ENCODE data around the gene DNAJC4. TPM values are rescaled to one million over a fixed set of nuclear protein-coding genes. Genes with fewer than 3 reads are reported as not detected.

DNAJC4 gene
- polyA plus RNA-seq, 1 donor (not counting 4 experiments of a cell fraction or from before 2014, with no cell fraction given): 12.2 TPM

GRCh38 chr11:64261556-64262080 lies 31.3 kb downstream of the DNAJC4 start:
- Histone ChIP-seq H3K27ac (ENCODE audit: control insufficient read depth, insufficient read depth, low read length) (no peak overlapping the region), H3K79me2 (ENCODE audit: control insufficient read depth, insufficient read depth, low read length) (peaks cover 12% of the 10 kb centered on the region), H2AFZ (ENCODE audit: control insufficient read depth, low read length) (no peak overlapping the region), H3K9ac (ENCODE audit: control insufficient read depth, extremely low read depth, insufficient read depth, low read length) (no peak overlapping the region), H3K36me3 (ENCODE audit: control insufficient read depth in 2 of 2, extremely low read depth in 1 of 2, insufficient read depth in 2 of 2, low read length in 2 of 2) (peaks cover 50 to 74% of the 10 kb centered on the region in 2 experiments), H3K27me3 (ENCODE audit: control insufficient read depth, extremely low read depth, insufficient read depth, low read length) (no peaks in the 10 kb centered on the region), H3K4me2 (ENCODE audit: control insufficient read depth, extremely low read depth, insufficient read depth, low read depth, low read length) (no peak overlapping the region), H3K9me3 (ENCODE audit: control insufficient read depth, low read depth, low read length) (no peaks in the 10 kb centered on the region), H3K4me3 (ENCODE audit: control insufficient read depth in 2 of 3, extremely low read depth in 1 of 3, insufficient read depth in 2 of 3, low read depth in 1 of 3, low read length in 3 of 3) (no peak overlapping the region), H4K20me1 (ENCODE audit: control insufficient read depth, extremely low read depth, insufficient read depth, low read length) (no peaks in the 10 kb centered on the region), H3K4me1 (ENCODE audit: control insufficient read depth, extremely low read depth, insufficient read depth, low read length) (peaks cover 22% of the 10 kb centered on the region), H3K9me1 (ENCODE audit: control insufficient read depth, extremely low read depth, insufficient read depth, low read length) (peaks cover 2% of the 10 kb centered on the region)
- FAIRE-seq (no peak), DNase-seq (ENCODE audit: low read depth, low spot score) (no peak)
- dilution Hi-C loops (cut with MboI; ENCODE audit: extremely low pct_ligation_motif_present, low sequenced_read_pairs): no loop called here
- TF ChIP-seq CTCF (optimal IDR thresholded peaks at IDR 0.05 in 1 of 3, IDR thresholded peaks at IDR 0.05 in 1 of 3, conservative IDR thresholded peaks at IDR 0.05 in 1 of 3; ENCODE audit: extremely low read depth in 1 of 3, insufficient read depth in 2 of 3, low read length in 3 of 3) (no peak), EZH2 (IDR thresholded peaks at IDR 0.05; ENCODE audit: low read length) (no peak)

- Histone ChIP-seq H3K27ac (ENCODE audit: control insufficient read depth, insufficient read depth, low read length) (no peak overlapping the region), H3K4me1 (ENCODE audit: control insufficient read depth, extremely low read depth, insufficient read depth, low read length) (peaks cover 26% of the 10 kb centered on the region), H3K9me3 (ENCODE audit: control insufficient read depth, low read depth, low read length) (no peaks in the 10 kb centered on the region), H3K36me3 (ENCODE audit: control insufficient read depth in 2 of 2, extremely low read depth in 1 of 2, insufficient read depth in 2 of 2, low read length in 2 of 2) (peaks cover 49 to 73% of the 10 kb centered on the region in 2 experiments), H3K9ac (ENCODE audit: control insufficient read depth, extremely low read depth, insufficient read depth, low read length) (no peak overlapping the region), H4K20me1 (ENCODE audit: control insufficient read depth, extremely low read depth, insufficient read depth, low read length) (no peaks in the 10 kb centered on the region), H2AFZ (ENCODE audit: control insufficient read depth, low read length) (no peak overlapping the region), H3K9me1 (ENCODE audit: control insufficient read depth, extremely low read depth, insufficient read depth, low read length) (peaks cover 2% of the 10 kb centered on the region), H3K4me2 (ENCODE audit: control insufficient read depth, extremely low read depth, insufficient read depth, low read depth, low read length) (no peak overlapping the region), H3K79me2 (ENCODE audit: control insufficient read depth, insufficient read depth, low read length) (peaks cover 10% of the 10 kb centered on the region), H3K4me3 (ENCODE audit: control insufficient read depth in 2 of 3, extremely low read depth in 1 of 3, insufficient read depth in 2 of 3, low read depth in 1 of 3, low read length in 3 of 3) (no peak overlapping the region), H3K27me3 (ENCODE audit: control insufficient read depth, extremely low read depth, insufficient read depth, low read length) (no peaks in the 10 kb centered on the region)
- FAIRE-seq (no peak), DNase-seq (ENCODE audit: low read depth, low spot score) (no peak)
- no peak for TF ChIP-seq CTCF (optimal IDR thresholded peaks at IDR 0.05 in 1 of 3, IDR thresholded peaks at IDR 0.05 in 1 of 3, conservative IDR thresholded peaks at IDR 0.05 in 1 of 3; ENCODE audit: extremely low read depth in 1 of 3, insufficient read depth in 2 of 3, low read length in 3 of 3)
- dilution Hi-C loops (cut with MboI; ENCODE audit: extremely low pct_ligation_motif_present, low sequenced_read_pairs): no loop called here
Observed at GRCh38 chr11:64262271-64263002, 32.1 kb downstream of the DNAJC4 start.
